ENCODE data around the gene PLA2G4B.

GRCh38 chr15:41876689-41877088 is 38.0 kb downstream of the PLA2G4B start:
- no peak for TF ChIP-seq CTCF (optimal IDR thresholded peaks at IDR 0.05 in 1 of 3, IDR thresholded peaks at IDR 0.05 in 1 of 3, conservative IDR thresholded peaks at IDR 0.05 in 1 of 3; ENCODE audit: extremely low read depth in 1 of 3, insufficient read depth in 2 of 3, low read length in 3 of 3)
- no peak for TF ChIP-seq EZH2 (IDR thresholded peaks at IDR 0.05; ENCODE audit: low read length)

All from keratinocyte (primary cell).